ENCODE results near the gene TMEM116.
A peak's percentile ranks its signal among the peaks of the same experiment; 100 is the strongest.
"Not testable (repeated sequence)": the region's sequence is repeated elsewhere in the genome, so short reads cannot be mapped to it uniquely, and the experiment has no call there.

Gene TMEM116

GRCh38 chr12:112012775-112013600, at the start of gene TMEM116, which contains the start of gene ERP29:
Gene TMEM116, minus strand, starts transcription at chr12:112013165. Its CDS starts 7,895 bp downstream, at chr12:112005270.
Gene ERP29, plus strand, starts transcription at chr12:112013426. Its CDS starts 40 bp downstream, at chr12:112013466.
- DNase-seq, result peak; percentile 100

- no peak for DNase-seq
These were observed 48.2 kb upstream of the TMEM116 start for GRCh38 chr12:112061137-112061536.

- DNase-seq, result no peak
These were observed 36.4 kb upstream of the TMEM116 start for GRCh38 chr12:112049351-112049750.

GRCh38 chr12:112046003-112046402, 33.0 kb upstream of the TMEM116 start:
- DNase-seq, result no peak

GRCh38 chr12:112036614-112037013, 23.6 kb upstream of the TMEM116 start:
- not testable (repeated sequence) for DNase-seq

- no peak for DNase-seq
These were observed 22.3 kb upstream of the TMEM116 start for GRCh38 chr12:112035219-112035785.

GRCh38 chr12:112032292-112032691, 19.3 kb upstream of the TMEM116 start:
- DNase-seq, result no peak

- DNase-seq, result no peak
These were observed 18.5 kb upstream of the TMEM116 start for GRCh38 chr12:112031472-112031871.

GRCh38 chr12:112029301-112029700, 16.3 kb upstream of the TMEM116 start:
- no peak for DNase-seq

- peak; percentile 23 for DNase-seq
These were observed 12.9 kb upstream of the TMEM116 start for GRCh38 chr12:112025808-112026375.

GRCh38 chr12:112023759-112024396, 10.9 kb upstream of the TMEM116 start:
- no peak for DNase-seq

GRCh38 chr12:112022241-112023016, 9.5 kb upstream of the TMEM116 start:
- DNase-seq, result no peak

GRCh38 chr12:112020947-112021457, 8.0 kb upstream of the TMEM116 start:
- no peak for DNase-seq

- no peak for DNase-seq
These were observed 5.7 kb upstream of the TMEM116 start for GRCh38 chr12:112018571-112019237.

- no peak for DNase-seq
These were observed 4.1 kb upstream of the TMEM116 start for GRCh38 chr12:112017041-112017440.

GRCh38 chr12:112015938-112016337, 3.0 kb upstream of the TMEM116 start:
- DNase-seq, result no peak

- DNase-seq, result peak; percentile 84
These were observed 837 bp upstream of the TMEM116 start for GRCh38 chr12:112013601-112014402.

- DNase-seq, result no peak
These were observed 1.3 kb downstream of the TMEM116 start for GRCh38 chr12:112011685-112012084.

GRCh38 chr12:112010415-112011344, 2.3 kb downstream of the TMEM116 start:
- no peak for DNase-seq

GRCh38 chr12:112009596-112009995, 3.4 kb downstream of the TMEM116 start:
- not testable (repeated sequence) for DNase-seq

Data from activated CD4-positive, alpha-beta T cell treated with anti-CD3 and anti-CD28 coated beads, Interleukin-2, Interleukin-6, amounts not matched to agents 100 ng/mL and 50 ng/mL, durations not matched to agents 16 hours and 8 hours (primary cell).